ENCODE results near the gene TNNI2. TPM values are rescaled to one million over a fixed set of nuclear protein-coding genes. Genes with fewer than 3 reads are reported as not detected.
A peak's percentile ranks its signal among the peaks of the same experiment; 100 is the strongest.

TNNI2 gene
- total RNA-seq, 1 experiment from 2014 or later, result 0.46 TPM

GRCh38 chr11:1845561-1846452 is 7.0 kb downstream of the TNNI2 start:
- BruUV-seq (replicated peaks), result no TSS peak
- Histone ChIP-seq H3K4me3 (ENCODE audit: low read depth in 2 of 2, low read length in 2 of 2) (no peak overlapping the region), H3K9me3 (ENCODE audit: control insufficient read depth, insufficient read depth, low read depth, low read length) (no peaks in the 10 kb centered on the region), H3K36me3 (ENCODE audit: control insufficient read depth, insufficient read depth, low read length) (no peaks in the 10 kb centered on the region), H3K27me3 (ENCODE audit: control insufficient read depth, insufficient read depth, low read length) (no peaks in the 10 kb centered on the region), H3K27ac (ENCODE audit: low read length) (no peak overlapping the region), H3K4me1 (ENCODE audit: control insufficient read depth, insufficient read depth, low read length) (peaks cover 10% of the 10 kb centered on the region)
- TF ChIP-seq SIN3A (IDR thresholded peaks at IDR 0.05; ENCODE audit: borderline replicate concordance, insufficient read depth, low read depth, low read length), result no peak
- no peak for TF ChIP-seq CTCF (IDR thresholded peaks at IDR 0.05)
- TF ChIP-seq REST (IDR thresholded peaks at IDR 0.05; ENCODE audit: insufficient read depth in 1 of 2, low read depth in 2 of 2, low read length in 1 of 2), result no peak
- in situ Hi-C loops (cut with HindIII; ENCODE audit: low pct_unique_long_range_greater_than_20kb, low sequenced_read_pairs) (no loop called here), intact Hi-C loops (cut with micrococcal nuclease; ENCODE audit: unreplicated experiment) (no loop called here)
- ATAC-seq (peak; percentile 29; the same call in 1 of the 2 replicates), DNase-seq (ENCODE audit: low read depth, low spot score) (no peak)
- CTCF ChIA-PET, result interaction anchor here (0.5 to 0.6 kb wide), 3 partner anchors 13 to 136 kb away, joined by 3 to 7 read pairs (median 5); no protein-coding TSS in a partner anchor
- POLR2A ChIA-PET, result no interaction called here

GRCh38 chr11:1846453-1846932 is 7.7 kb downstream of the TNNI2 start:
- POLR2A ChIA-PET, result interaction anchor here (0.7 kb wide), 1 partner anchor 26 kb away, joined by 3 read pairs; no protein-coding TSS in a partner anchor
- CTCF ChIA-PET, result no interaction called here
- H3K9me3 ChIP-seq (ENCODE audit: control insufficient read depth, insufficient read depth, low read depth, low read length), result no peaks in the 10 kb centered on the region
- no peak for TF ChIP-seq POLR2AphosphoS5 (IDR thresholded peaks at IDR 0.05; ENCODE audit: low read depth, low read length)
- TF ChIP-seq TCF7L2 (IDR thresholded peaks at IDR 0.05; ENCODE audit: low read depth, low read length), result no peak
- TF ChIP-seq CTCF (IDR thresholded peaks at IDR 0.05), result no peak
- no peak for TF ChIP-seq SIN3A (IDR thresholded peaks at IDR 0.05; ENCODE audit: borderline replicate concordance, insufficient read depth, low read depth, low read length)
- no peak for TF ChIP-seq REST (IDR thresholded peaks at IDR 0.05; ENCODE audit: insufficient read depth in 1 of 2, low read depth in 2 of 2, low read length in 1 of 2)
- in situ Hi-C loops (cut with HindIII; ENCODE audit: low pct_unique_long_range_greater_than_20kb, low sequenced_read_pairs) (no loop called here), intact Hi-C loops (cut with micrococcal nuclease; ENCODE audit: unreplicated experiment) (no loop called here)
- BruUV-seq (replicated peaks), result no TSS peak
- H3K4me1 ChIP-seq (ENCODE audit: control insufficient read depth, insufficient read depth, low read length), result peaks cover 10% of the 10 kb centered on the region
- no peak for DNase-seq (ENCODE audit: low read depth, low spot score)
- H3K27me3 ChIP-seq (ENCODE audit: control insufficient read depth, insufficient read depth, low read length), result no peaks in the 10 kb centered on the region
- no peak overlapping the region for H3K4me3 ChIP-seq (ENCODE audit: low read depth in 2 of 2, low read length in 2 of 2)
- no peaks in the 10 kb centered on the region for H3K36me3 ChIP-seq (ENCODE audit: control insufficient read depth, insufficient read depth, low read length)
- no peak overlapping the region for H3K27ac ChIP-seq (ENCODE audit: low read length)
- no peak for ATAC-seq
